ENCODE measurements around the gene GNLY.
"Not testable (repeated sequence)": the region's sequence is repeated elsewhere in the genome, so short reads cannot be mapped to it uniquely, and the experiment has no call there.

GNLY gene

GRCh38 chr2:85665264-85665937 is 28.8 kb upstream of the GNLY start:
- no peak for DNase-seq

- no peak for DNase-seq
Measured at GRCh38 chr2:85666016-85666415, 28.1 kb upstream of the GNLY start.

GRCh38 chr2:85666435-85667316 is 27.5 kb upstream of the GNLY start:
- DNase-seq: no peak

- no peak for DNase-seq
Measured at GRCh38 chr2:85667561-85668008, 26.6 kb upstream of the GNLY start.

GRCh38 chr2:85668009-85668856 is 25.9 kb upstream of the GNLY start, which contains the start of gene SFTPB:
TSS of gene SFTPB (minus strand) at chr2:85668199. CDS start at chr2:85668183, 16 bp downstream.
- no peak for DNase-seq

GRCh38 chr2:85668857-85669142 is 25.4 kb upstream of the GNLY start:
- DNase-seq: no peak

- DNase-seq: no peak
Measured at GRCh38 chr2:85669549-85669948, 24.6 kb upstream of the GNLY start.

- not testable (repeated sequence) for DNase-seq
Measured at GRCh38 chr2:85670416-85670815, 23.7 kb upstream of the GNLY start.

- no peak for DNase-seq
Measured at GRCh38 chr2:85672456-85672855, 21.7 kb upstream of the GNLY start.

- DNase-seq: no peak
Measured at GRCh38 chr2:85673716-85674375, 20.3 kb upstream of the GNLY start.

GRCh38 chr2:85674417-85674816 is 19.7 kb upstream of the GNLY start:
- DNase-seq: no peak

- DNase-seq: no peak
Measured at GRCh38 chr2:85675427-85675826, 18.7 kb upstream of the GNLY start.

GRCh38 chr2:85675866-85676548 is 18.2 kb upstream of the GNLY start:
- DNase-seq: no peak

- no peak for DNase-seq
Measured at GRCh38 chr2:85678377-85678776, 15.8 kb upstream of the GNLY start.

GRCh38 chr2:85678794-85679672 is 15.1 kb upstream of the GNLY start:
- peak; percentile 70 for DNase-seq

- DNase-seq: peak; percentile 25
Measured at GRCh38 chr2:85680707-85681371, 13.3 kb upstream of the GNLY start.

- DNase-seq: no peak
Measured at GRCh38 chr2:85681372-85681763, 12.8 kb upstream of the GNLY start.

- DNase-seq: no peak
Measured at GRCh38 chr2:85681776-85682175, 12.4 kb upstream of the GNLY start.

- DNase-seq: no peak
Measured at GRCh38 chr2:85682378-85682777, 11.8 kb upstream of the GNLY start.

- DNase-seq: no peak
Measured at GRCh38 chr2:85684380-85684779, 9.8 kb upstream of the GNLY start.

- no peak for DNase-seq
Measured at GRCh38 chr2:85684806-85685205, 9.4 kb upstream of the GNLY start.
